ENCODE data around the gene COX8A.

The COX8A gene

GRCh38 chr11:63941901-63942300, 32.5 kb upstream of the COX8A start:
- H3K4me1 ChIP-seq (ENCODE audit: insufficient read depth, poor library complexity, severe bottlenecking): peaks cover 4% of the 10 kb centered on the region
- no peak for ATAC-seq (ENCODE audit: low read depth)
- peaks cover 12% of the 10 kb centered on the region for H3K36me3 ChIP-seq (ENCODE audit: low read depth)
- H3K9me3 ChIP-seq (ENCODE audit: severe bottlenecking): no peaks in the 10 kb centered on the region
- no peak overlapping the region for H3K27ac ChIP-seq (ENCODE audit: poor library complexity, severe bottlenecking)
- no peak for DNase-seq (ENCODE audit: low spot score)
- H3K27me3 ChIP-seq (ENCODE audit: insufficient read depth, poor library complexity, severe bottlenecking): no peaks in the 10 kb centered on the region
- TF ChIP-seq CTCF (IDR thresholded peaks at IDR 0.05; ENCODE audit: poor library complexity, severe bottlenecking): no peak
- no peak overlapping the region for H3K4me3 ChIP-seq (ENCODE audit: severe bottlenecking)

- H3K9me3 ChIP-seq (ENCODE audit: severe bottlenecking): no peaks in the 10 kb centered on the region
- H3K27ac ChIP-seq (ENCODE audit: poor library complexity, severe bottlenecking): no peak overlapping the region
- H3K27me3 ChIP-seq (ENCODE audit: insufficient read depth, poor library complexity, severe bottlenecking): no peaks in the 10 kb centered on the region
- H3K4me1 ChIP-seq (ENCODE audit: insufficient read depth, poor library complexity, severe bottlenecking): peaks cover under 1% of the 10 kb centered on the region
- no peak for ATAC-seq (ENCODE audit: low read depth)
- H3K36me3 ChIP-seq (ENCODE audit: low read depth): peaks cover 21% of the 10 kb centered on the region
- no peak for TF ChIP-seq CTCF (IDR thresholded peaks at IDR 0.05; ENCODE audit: poor library complexity, severe bottlenecking)
- no peak for DNase-seq (ENCODE audit: low spot score)
- no peak overlapping the region for H3K4me3 ChIP-seq (ENCODE audit: severe bottlenecking)
Measured at GRCh38 chr11:63942803-63943202, 31.6 kb upstream of the COX8A start.

GRCh38 chr11:63944987-63945386, 29.4 kb upstream of the COX8A start:
- no peaks in the 10 kb centered on the region for H3K27me3 ChIP-seq (ENCODE audit: insufficient read depth, poor library complexity, severe bottlenecking)
- H3K4me3 ChIP-seq (ENCODE audit: severe bottlenecking): no peak overlapping the region
- peaks cover 34% of the 10 kb centered on the region for H3K36me3 ChIP-seq (ENCODE audit: low read depth)
- DNase-seq (ENCODE audit: low spot score): no peak
- no peak for ATAC-seq (ENCODE audit: low read depth)
- no peaks in the 10 kb centered on the region for H3K4me1 ChIP-seq (ENCODE audit: insufficient read depth, poor library complexity, severe bottlenecking)
- TF ChIP-seq CTCF (IDR thresholded peaks at IDR 0.05; ENCODE audit: poor library complexity, severe bottlenecking): no peak
- H3K27ac ChIP-seq (ENCODE audit: poor library complexity, severe bottlenecking): no peak overlapping the region
- no peaks in the 10 kb centered on the region for H3K9me3 ChIP-seq (ENCODE audit: severe bottlenecking)

GRCh38 chr11:63945477-63946163, 28.8 kb upstream of the COX8A start:
- Histone ChIP-seq H3K27ac (ENCODE audit: poor library complexity, severe bottlenecking) (no peak overlapping the region), H3K4me1 (ENCODE audit: insufficient read depth, poor library complexity, severe bottlenecking) (no peaks in the 10 kb centered on the region), H3K9me3 (ENCODE audit: severe bottlenecking) (no peaks in the 10 kb centered on the region), H3K27me3 (ENCODE audit: insufficient read depth, poor library complexity, severe bottlenecking) (no peaks in the 10 kb centered on the region), H3K36me3 (ENCODE audit: low read depth) (peaks cover 33% of the 10 kb centered on the region), H3K4me3 (ENCODE audit: severe bottlenecking) (no peak overlapping the region)
- peak; percentile 76 for TF ChIP-seq CTCF (IDR thresholded peaks at IDR 0.05; ENCODE audit: poor library complexity, severe bottlenecking)
- ATAC-seq (ENCODE audit: low read depth): peak; percentile 97
- no peak for DNase-seq (ENCODE audit: low spot score)

- Histone ChIP-seq H3K27ac (ENCODE audit: poor library complexity, severe bottlenecking) (no peak overlapping the region), H3K4me1 (ENCODE audit: insufficient read depth, poor library complexity, severe bottlenecking) (no peaks in the 10 kb centered on the region), H3K27me3 (ENCODE audit: insufficient read depth, poor library complexity, severe bottlenecking) (no peaks in the 10 kb centered on the region), H3K36me3 (ENCODE audit: low read depth) (peaks cover 51% of the 10 kb centered on the region), H3K9me3 (ENCODE audit: severe bottlenecking) (no peaks in the 10 kb centered on the region), H3K4me3 (ENCODE audit: severe bottlenecking) (no peak overlapping the region)
- ATAC-seq (ENCODE audit: low read depth) (no peak), DNase-seq (ENCODE audit: low spot score) (no peak)
- TF ChIP-seq CTCF (IDR thresholded peaks at IDR 0.05; ENCODE audit: poor library complexity, severe bottlenecking): no peak
Measured at GRCh38 chr11:63951779-63952536, 22.5 kb upstream of the COX8A start.

All from RWPE2 (cell line).